Urinary bladder (tissue), 4 donors: ENCODE measurements around the gene CACNA1S. TPM values are rescaled to one million over a fixed set of nuclear protein-coding genes. Genes with fewer than 3 reads are reported as not detected.

Source experiments
- DNase-seq: peaks from one replicate; pipeline ENCODE4 v3.0.0-alpha.2; 2015; ENCODE audit errors: extremely low spot score
- H3K27ac ChIP-seq: one replicate; pipeline ENCODE4 v1.5.1; 2013; ENCODE audit warnings: low read depth, mild to moderate bottlenecking, moderate library complexity
- H3K36me3 ChIP-seq: one replicate; pipeline ENCODE4 v1.6.1; 2013; ENCODE audit warnings: mild to moderate bottlenecking, moderate library complexity; ENCODE audit not compliant: insufficient read depth
- H3K4me1 ChIP-seq: one replicate; pipeline ENCODE4 v1.6.1; 2013; ENCODE audit warnings: mild to moderate bottlenecking, moderate library complexity; ENCODE audit not compliant: insufficient read depth
- H3K4me3 ChIP-seq: one replicate; pipeline ENCODE4 v1.5.1; 2013; ENCODE audit warnings: low read depth, low read length
- WGBS: extraction: QIAGEN DNeasy Blood & Tissue Kit; methylation state at CpG from one replicate; pipeline ENCODE4 v1.1.7; 2013; 5-methylcytosine and 5-hydroxymethylcytosine counted together
- polyA plus RNA-seq: library from polyadenylated mRNA; stranded (reverse); fragments of 200-250 nt; gene quantifications from one replicate; pipeline ENCODE4 v1.2.3, GENCODE V29; 2013
- total RNA-seq: library from RNA; depleted of rRNA; stranded (reverse); fragments of >200 nt; gene quantifications from one replicate; pipeline ENCODE4 v1.2.3, GENCODE V29; 2014
- donor health status: healthy with polysubstance abuse.
- donor health status: healthy.

The CACNA1S gene
- total and polyA plus RNA-seq, 2 donors = 1.9 TPM; not detected in 1

- no peak for DNase-seq
- Histone ChIP-seq H3K27ac (no peak overlapping the region), H3K36me3 (no peaks in the 10 kb centered on the region), H3K4me3 (no peak overlapping the region), H3K4me1 (no peaks in the 10 kb centered on the region)
- WGBS = 88% methylated on average over 5 of the region's 5 CpGs
Measured at GRCh38 chr1:201049248-201049831, 62.9 kb downstream of the CACNA1S start.

- Histone ChIP-seq H3K4me3 (no peak overlapping the region), H3K27ac (no peak overlapping the region), H3K36me3 (no peaks in the 10 kb centered on the region), H3K4me1 (no peaks in the 10 kb centered on the region)
- WGBS = 91% methylated on average over 13 of the region's 13 CpGs
- no peak for DNase-seq
Measured at GRCh38 chr1:201048521-201048920, 63.7 kb downstream of the CACNA1S start.

- WGBS = 83% methylated on average over 9 of the region's 9 CpGs
- no peaks in the 10 kb centered on the region for H3K36me3 ChIP-seq
- no peak overlapping the region for H3K27ac ChIP-seq
- no peak overlapping the region for H3K4me3 ChIP-seq
- H3K4me1 ChIP-seq = no peaks in the 10 kb centered on the region
- DNase-seq = no peak
Measured at GRCh38 chr1:201044119-201044518, 68.1 kb downstream of the CACNA1S start.

GRCh38 chr1:201042779-201043461, 69.3 kb downstream of the CACNA1S start:
- DNase-seq = no peak
- Histone ChIP-seq H3K36me3 (no peaks in the 10 kb centered on the region), H3K27ac (no peak overlapping the region), H3K4me3 (no peak overlapping the region), H3K4me1 (no peaks in the 10 kb centered on the region)
- 33% methylated on average over 13 of the region's 13 CpGs for WGBS

- Histone ChIP-seq H3K4me3 (no peak overlapping the region), H3K4me1 (no peaks in the 10 kb centered on the region), H3K36me3 (no peaks in the 10 kb centered on the region), H3K27ac (no peak overlapping the region)
- no peak for DNase-seq
- 91% methylated on average over 2 of the region's 2 CpGs for whole genome bisulfite sequencing
Measured at GRCh38 chr1:201041011-201041410, 71.2 kb downstream of the CACNA1S start.

GRCh38 chr1:201039876-201040275, 72.3 kb downstream of the CACNA1S start:
- Histone ChIP-seq H3K4me1 (no peaks in the 10 kb centered on the region), H3K4me3 (no peak overlapping the region), H3K27ac (no peak overlapping the region), H3K36me3 (no peaks in the 10 kb centered on the region)
- no peak for DNase-seq
- 86% methylated on average over 5 of the region's 5 CpGs for WGBS

GRCh38 chr1:201039418-201039817, 72.8 kb downstream of the CACNA1S start:
- 90% methylated on average over 2 of the region's 2 CpGs for WGBS
- Histone ChIP-seq H3K4me1 (no peaks in the 10 kb centered on the region), H3K27ac (no peak overlapping the region), H3K36me3 (no peaks in the 10 kb centered on the region), H3K4me3 (no peak overlapping the region)
- DNase-seq = no peak

GRCh38 chr1:201038186-201038876, 73.9 kb downstream of the CACNA1S start:
- DNase-seq = no peak
- Histone ChIP-seq H3K4me3 (no peak overlapping the region), H3K4me1 (no peaks in the 10 kb centered on the region), H3K27ac (no peak overlapping the region), H3K36me3 (no peaks in the 10 kb centered on the region)
- 90% methylated on average over 10 of the region's 10 CpGs for WGBS

GRCh38 chr1:201036188-201036842, 75.9 kb downstream of the CACNA1S start:
- H3K4me3 ChIP-seq = no peak overlapping the region
- 43% methylated on average over 12 of the region's 12 CpGs for WGBS
- no peaks in the 10 kb centered on the region for H3K36me3 ChIP-seq
- H3K27ac ChIP-seq = no peak overlapping the region
- H3K4me1 ChIP-seq = no peaks in the 10 kb centered on the region
- no peak for DNase-seq

GRCh38 chr1:201034671-201035070, 77.6 kb downstream of the CACNA1S start:
- H3K4me3 ChIP-seq = no peak overlapping the region
- H3K27ac ChIP-seq = no peak overlapping the region
- 80% methylated on average over 4 of the region's 4 CpGs for WGBS
- DNase-seq = no peak
- no peaks in the 10 kb centered on the region for H3K4me1 ChIP-seq
- H3K36me3 ChIP-seq = no peaks in the 10 kb centered on the region

- whole genome bisulfite sequencing = 87% methylated on average over 1 of the region's 1 CpG
Measured at GRCh38 chr1:201032408-201032807, 79.8 kb downstream of the CACNA1S start.

GRCh38 chr1:201028461-201028889, 83.8 kb downstream of the CACNA1S start:
- Histone ChIP-seq H3K36me3 (no peaks in the 10 kb centered on the region), H3K4me3 (no peak overlapping the region), H3K4me1 (no peaks in the 10 kb centered on the region), H3K27ac (no peak overlapping the region)
- DNase-seq = no peak
- WGBS = 73% methylated on average over 7 of the region's 7 CpGs

More at GRCh38 chr1:201032408-201032807, 79.8 kb downstream of the CACNA1S start:
- Histone ChIP-seq H3K36me3 (no peaks in the 10 kb centered on the region), H3K27ac (no peak overlapping the region), H3K4me1 (no peaks in the 10 kb centered on the region), H3K4me3 (no peak overlapping the region)
- no peak for DNase-seq

- no peak for DNase-seq
- Histone ChIP-seq H3K4me1 (no peaks in the 10 kb centered on the region), H3K27ac (no peak overlapping the region), H3K36me3 (no peaks in the 10 kb centered on the region), H3K4me3 (no peak overlapping the region)
- WGBS = 38% methylated on average over 3 of the region's 3 CpGs
Measured at GRCh38 chr1:201026836-201027235, 85.4 kb downstream of the CACNA1S start.
